Subcutaneous adipose tissue (tissue), 4 donors: Measurements from ENCODE around the gene PKHD1. TPM values are rescaled to one million over a fixed set of nuclear protein-coding genes. Genes with fewer than 3 reads are reported as not detected.

ENCODE experiments used
- total RNA-seq, 4 donors: library from RNA; depleted of rRNA; stranded (reverse); fragments of >200 nt; gene quantifications; one replicate each; pipeline ENCODE4 v1.1.0, GENCODE V29; 2016
- TF ChIP-seq, protein P1 (sequence below): fragments of 450-650 bp; IDR thresholded peaks from one replicate; pipeline ENCODE4 v1.5.1; 2016; ENCODE audit warnings: low read depth, mild to moderate bottlenecking, control low read depth, antibody characterized with exemption, moderate library complexity

The PKHD1 gene
- total RNA-seq, 4 donors from 2014 or later, result under 0.01 to 1.1 (median 0.35) TPM

GRCh38 chr6:52117352-52117751 is 29.9 kb upstream of the PKHD1 start:
- TF ChIP-seq, protein P1, sequence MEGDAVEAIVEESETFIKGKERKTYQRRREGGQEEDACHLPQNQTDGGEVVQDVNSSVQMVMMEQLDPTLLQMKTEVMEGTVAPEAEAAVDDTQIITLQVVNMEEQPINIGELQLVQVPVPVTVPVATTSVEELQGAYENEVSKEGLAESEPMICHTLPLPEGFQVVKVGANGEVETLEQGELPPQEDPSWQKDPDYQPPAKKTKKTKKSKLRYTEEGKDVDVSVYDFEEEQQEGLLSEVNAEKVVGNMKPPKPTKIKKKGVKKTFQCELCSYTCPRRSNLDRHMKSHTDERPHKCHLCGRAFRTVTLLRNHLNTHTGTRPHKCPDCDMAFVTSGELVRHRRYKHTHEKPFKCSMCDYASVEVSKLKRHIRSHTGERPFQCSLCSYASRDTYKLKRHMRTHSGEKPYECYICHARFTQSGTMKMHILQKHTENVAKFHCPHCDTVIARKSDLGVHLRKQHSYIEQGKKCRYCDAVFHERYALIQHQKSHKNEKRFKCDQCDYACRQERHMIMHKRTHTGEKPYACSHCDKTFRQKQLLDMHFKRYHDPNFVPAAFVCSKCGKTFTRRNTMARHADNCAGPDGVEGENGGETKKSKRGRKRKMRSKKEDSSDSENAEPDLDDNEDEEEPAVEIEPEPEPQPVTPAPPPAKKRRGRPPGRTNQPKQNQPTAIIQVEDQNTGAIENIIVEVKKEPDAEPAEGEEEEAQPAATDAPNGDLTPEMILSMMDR, result no peak

DNA sequence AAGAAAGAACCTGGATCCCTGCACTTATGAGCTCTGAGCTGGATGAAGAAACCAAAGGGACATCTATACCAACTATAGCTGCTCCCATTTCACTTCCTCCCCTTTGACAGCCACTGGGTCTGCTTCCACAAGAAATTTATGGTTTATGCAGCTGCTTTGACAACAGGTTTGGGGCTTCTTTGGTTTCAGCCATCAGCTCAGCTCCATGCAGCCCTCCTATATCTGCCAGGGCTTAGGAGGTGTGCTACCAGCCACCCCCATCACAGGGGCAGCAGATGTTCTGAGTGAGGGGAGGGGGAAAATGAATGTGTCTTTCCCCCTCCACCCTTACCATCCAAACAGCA is 29.2 kb upstream of the PKHD1 start:
- TF ChIP-seq, protein P1, result no peak

GRCh38 chr6:52115891-52116604 is 28.6 kb upstream of the PKHD1 start:
- TF ChIP-seq, protein P1, result no peak

- TF ChIP-seq, protein P1, result no peak
Observed at GRCh38 chr6:52115145-52115741, 27.8 kb upstream of the PKHD1 start.

DNA sequence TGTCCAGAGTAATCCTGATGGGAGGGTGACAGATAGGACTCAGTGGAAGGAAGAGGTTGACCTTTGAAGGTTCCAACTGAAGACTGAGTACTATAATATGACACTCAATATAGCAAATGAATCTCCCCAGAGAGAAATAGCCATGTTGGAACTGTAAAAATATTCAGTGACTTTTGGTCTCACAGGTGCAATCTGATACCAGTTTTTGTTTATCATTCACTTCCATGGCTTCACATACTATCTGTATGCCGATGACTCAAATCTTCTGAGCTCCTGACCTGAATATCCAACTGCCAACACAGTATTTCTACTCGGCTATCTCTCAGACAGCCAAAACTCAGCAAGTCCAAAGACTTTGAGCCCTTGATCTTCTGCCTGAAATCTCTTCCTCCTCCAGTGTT is 21.8 kb upstream of the PKHD1 start:
- TF ChIP-seq, protein P1, result no peak

DNA sequence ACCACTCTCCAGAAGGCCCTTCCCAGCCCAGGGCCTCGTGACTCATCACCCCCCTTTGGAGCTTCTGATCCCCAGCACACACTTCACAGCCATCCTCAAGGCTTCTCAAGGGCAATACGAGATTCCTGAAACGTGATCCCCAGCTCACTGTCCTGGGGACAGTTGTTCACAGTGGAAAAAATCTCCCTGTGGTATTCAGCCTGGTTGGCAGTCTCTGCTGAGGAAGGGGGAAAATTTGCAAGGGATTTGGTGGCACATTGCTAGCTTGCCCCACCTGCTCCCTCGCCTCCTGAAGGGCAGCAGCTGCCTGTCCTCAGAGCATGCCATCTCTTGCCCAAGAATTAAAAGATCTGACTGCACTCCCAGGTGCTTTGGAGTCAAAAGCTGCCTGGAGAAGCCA is 20.7 kb upstream of the PKHD1 start:
- TF ChIP-seq, protein P1, result no peak

- TF ChIP-seq, protein P1, result no peak
Observed at GRCh38 chr6:52106994-52107393, 19.6 kb upstream of the PKHD1 start.
